ENCODE results near the gene ENKUR.

The ENKUR gene, protein sequence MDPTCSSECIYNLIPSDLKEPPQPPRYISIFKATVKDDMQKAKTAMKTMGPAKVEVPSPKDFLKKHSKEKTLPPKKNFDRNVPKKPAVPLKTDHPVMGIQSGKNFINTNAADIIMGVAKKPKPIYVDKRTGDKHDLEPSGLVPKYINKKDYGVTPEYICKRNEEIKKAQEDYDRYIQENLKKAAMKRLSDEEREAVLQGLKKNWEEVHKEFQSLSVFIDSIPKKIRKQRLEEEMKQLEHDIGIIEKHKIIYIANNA

DNA sequence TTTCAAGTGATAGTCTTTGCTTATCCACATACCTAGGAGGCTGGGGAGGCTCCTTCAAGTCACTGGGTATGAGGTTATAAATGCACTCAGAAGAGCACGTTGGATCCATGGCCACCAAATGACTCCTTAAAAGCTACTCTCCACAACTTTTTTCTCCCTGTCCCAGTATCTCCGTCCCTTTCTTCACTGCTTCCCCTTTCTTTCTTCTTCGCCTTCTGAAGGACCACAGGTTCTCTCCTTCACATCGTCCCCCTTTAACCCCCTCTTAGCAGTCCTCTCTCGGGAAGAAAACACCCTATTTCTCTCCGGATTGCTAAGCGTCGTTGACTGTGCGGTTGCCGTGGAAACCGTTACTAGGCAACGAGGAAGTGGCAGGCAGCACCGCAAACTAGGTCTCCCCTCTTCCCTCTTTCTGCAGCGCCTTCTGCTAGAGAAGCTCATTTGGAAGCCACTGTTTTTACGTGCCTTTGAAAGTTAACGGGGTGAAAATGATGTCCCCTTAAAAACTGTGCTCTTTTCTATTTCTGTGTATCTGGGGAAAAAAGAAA is at the start of gene ENKUR:
TSS of gene ENKUR (minus strand) at position 331 of the 548 bp plus-strand sequence. CDS start at position 109, 222 bp downstream.
- peak; percentile 92 for DNase-seq

DNA sequence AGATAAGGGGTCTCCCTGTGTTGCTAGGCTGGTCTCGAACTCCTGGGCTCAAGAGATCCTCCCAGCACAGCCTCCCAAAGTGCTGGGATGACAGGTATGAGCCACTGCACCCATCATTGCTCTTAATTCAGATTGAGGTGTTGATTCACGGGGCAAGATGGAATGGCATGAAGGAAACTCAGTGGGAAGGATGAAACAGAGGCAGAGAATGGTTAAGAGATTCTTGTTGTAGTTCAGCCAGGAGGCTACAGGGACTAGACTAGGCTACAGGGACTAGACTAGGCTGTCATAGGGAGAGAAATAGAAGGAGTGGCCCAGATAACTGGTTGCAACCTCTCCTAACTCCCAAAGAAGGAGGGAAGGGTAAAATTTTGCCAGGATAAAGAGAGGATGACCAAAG is 48.4 kb upstream of the ENKUR start:
- no peak for DNase-seq

DNA sequence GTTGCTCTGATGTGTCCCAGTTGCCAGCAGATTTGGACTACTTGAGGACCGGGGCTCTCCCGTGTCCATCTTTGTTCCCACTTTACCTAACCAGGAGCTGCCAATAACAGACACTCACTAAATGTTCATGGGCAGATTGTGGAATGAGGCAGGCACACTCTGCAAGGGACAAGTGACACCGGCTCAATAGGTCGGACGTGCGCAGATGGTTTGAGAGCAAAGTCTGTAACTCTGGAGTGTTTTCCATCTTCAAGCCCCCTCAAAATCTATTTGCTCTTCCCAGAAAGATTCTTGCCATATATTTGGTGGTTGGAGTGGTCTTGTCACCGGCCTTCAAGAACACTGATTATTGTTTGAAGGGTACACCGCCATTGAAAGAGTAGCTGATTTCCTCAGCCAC is 47.7 kb upstream of the ENKUR start:
- DNase-seq, result no peak

DNA sequence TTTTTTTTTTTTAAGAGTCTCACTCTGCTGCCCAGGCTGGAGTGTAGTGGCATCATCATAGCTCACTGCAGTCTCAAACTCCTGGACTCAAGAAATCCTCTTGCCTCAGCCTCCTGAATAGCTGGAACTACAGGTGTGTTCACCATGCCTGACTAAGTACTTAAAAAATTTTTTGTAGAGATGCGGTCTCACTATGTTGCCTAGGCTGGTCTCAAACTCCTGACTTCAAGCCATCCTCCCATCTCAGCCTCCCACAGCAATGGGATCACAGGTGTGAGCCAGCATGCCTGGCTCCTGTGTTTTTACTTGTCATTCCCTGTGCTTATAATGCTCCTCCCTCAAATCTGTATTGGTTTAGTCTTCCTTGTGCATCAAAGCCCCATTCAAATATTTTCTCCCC is 47.2 kb upstream of the ENKUR start:
- DNase-seq, result no peak

DNA sequence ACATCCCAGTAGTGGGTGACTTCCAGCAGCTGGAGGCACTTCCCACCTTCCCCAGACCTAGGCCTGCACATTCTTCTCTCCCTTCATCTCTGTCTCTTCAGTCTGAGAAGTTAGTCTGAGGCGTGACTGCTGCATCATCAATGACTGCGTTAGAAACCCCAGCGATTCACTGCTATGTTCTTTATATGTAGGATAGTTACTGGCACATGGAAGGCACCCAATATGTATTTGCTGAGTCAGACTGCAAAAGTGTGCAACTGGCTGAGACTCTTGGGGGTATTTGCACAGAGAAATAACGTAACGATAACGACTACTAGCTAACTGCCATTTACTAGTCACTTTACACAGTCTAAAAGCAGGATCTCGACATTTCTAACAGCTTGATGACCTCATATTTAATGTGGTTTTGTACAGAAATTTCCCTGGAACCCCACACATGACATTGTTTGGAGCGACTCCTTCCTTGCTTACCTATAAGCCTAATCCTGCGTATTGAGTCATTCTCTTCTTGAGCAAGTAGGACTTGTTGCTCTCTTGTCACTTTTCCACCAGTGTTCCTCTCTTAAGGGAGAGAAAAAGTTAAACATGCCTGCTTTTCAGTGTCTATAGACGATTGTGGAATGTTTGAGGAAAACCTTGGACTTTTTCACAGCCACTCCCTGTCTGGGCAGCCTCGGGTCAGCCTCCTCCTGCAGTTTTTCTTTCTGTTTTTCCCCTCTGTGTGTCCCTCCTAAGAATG is 45.9 kb upstream of the ENKUR start:
- DNase-seq, result no peak

DNA sequence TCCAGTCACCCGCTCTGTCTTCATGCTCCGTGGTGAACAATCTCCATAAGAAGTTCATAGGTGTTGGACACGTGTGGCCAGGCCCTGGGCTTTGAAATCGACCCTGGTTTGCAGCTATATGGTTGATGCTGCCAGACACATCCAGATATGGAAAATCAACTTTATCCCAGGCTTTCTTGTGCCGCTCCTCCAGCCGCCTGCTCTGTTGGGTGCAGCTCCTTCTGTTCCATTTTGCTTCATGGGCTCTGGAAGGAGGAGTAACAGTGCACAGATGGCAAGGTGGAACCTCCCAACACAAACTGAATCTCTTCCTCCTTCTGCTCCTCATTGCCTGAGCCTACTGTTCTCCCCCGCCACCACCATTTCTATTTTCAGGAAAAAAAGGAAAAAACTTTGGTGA is 45.2 kb upstream of the ENKUR start:
- no peak for DNase-seq

DNA sequence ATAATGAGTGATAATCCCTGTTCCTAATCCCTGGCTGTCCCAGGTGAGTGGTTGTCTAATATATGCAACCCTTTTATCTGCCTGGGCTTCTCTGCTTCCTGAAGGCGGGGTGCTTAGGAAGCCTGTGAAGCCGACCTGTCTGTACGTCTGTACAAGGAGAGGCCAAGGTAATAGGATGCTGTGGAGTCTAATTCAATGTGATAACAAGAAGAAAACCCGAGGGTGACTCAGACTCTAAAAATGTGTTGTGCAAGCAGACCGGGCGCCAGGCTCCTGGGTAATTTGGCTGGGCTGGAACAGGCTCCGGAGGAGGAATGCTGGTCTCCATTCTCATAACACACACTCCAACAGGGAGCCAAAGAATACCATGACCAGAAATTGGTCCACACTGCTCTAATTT is 44.0 kb upstream of the ENKUR start:
- peak; percentile 66 for DNase-seq

DNA sequence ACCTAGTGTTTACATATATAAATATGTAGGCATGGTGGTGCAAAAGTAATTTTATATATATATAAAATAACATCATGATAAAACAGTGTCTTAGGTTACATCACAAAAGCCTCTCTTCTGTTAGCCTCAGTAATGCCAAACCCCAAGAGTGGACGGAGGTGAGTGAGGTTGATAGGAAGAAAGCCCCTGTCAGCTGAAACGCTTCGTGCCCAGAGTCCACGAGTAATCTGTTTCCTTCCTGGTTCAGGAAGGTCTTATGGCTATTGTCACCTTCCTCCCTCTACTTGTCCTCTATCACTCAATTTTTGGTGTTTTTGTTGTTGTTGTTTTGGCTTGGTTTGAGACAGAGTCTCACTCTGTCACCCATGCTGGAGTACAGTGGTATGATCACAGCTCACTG is 41.9 kb upstream of the ENKUR start:
- DNase-seq, result no peak

DNA sequence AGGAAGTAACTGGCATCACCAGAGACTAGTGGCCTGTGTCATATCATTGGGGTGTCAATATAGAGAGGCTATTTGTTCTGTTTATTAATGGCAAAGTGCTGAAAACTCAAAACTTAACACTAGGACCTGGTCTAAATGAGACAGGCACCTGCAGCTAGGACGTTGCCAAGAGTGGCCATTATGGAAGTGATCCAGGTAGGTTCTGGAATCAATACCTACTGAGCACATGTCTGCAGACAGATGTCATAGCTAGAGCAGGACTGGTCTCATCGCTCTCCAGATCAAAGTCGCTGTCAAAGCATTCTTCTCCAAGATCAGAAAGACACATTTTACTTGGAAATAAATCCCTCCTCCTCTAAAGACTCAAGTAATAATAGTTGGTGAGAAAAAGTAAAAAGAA is 40.8 kb upstream of the ENKUR start:
- no peak for DNase-seq

DNA sequence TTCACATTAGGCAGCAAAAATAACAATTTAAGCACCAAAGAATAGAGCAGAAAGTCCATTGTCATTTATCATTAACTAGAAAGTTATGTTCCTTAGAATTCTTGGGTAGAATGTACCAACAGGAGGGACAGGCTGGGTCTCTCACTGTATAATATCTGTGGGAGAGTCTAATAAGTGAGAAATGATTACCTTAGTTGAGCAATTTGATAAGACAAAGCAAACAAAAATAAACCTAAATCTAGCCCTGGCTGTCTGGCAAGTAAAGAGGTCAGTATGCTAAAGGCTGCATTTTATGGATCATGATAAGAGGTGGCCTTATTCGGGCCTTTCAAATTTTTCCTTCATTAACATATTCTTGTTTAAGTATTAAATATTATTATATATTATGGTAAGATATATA is 36.1 kb upstream of the ENKUR start:
- DNase-seq, result no peak

DNA sequence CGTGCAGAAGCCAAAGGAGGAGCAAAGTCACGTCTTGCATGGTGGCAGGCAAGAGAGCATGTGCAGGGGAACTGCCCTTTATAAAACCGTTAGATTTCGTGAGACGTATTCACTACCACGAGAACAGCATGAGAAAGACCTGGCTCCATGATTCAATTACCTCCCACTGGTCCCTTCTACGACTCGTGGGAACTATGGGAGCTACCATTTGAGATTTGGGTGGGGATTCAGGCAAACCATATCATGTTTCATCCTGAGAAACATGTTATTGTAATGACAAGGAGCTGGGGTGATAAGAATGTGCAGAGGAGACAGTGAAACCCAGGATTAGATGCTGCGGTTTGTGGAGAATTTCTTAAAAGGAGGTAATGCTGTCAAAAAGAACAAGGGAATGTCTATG is 34.4 kb upstream of the ENKUR start:
- no peak for DNase-seq

DNA sequence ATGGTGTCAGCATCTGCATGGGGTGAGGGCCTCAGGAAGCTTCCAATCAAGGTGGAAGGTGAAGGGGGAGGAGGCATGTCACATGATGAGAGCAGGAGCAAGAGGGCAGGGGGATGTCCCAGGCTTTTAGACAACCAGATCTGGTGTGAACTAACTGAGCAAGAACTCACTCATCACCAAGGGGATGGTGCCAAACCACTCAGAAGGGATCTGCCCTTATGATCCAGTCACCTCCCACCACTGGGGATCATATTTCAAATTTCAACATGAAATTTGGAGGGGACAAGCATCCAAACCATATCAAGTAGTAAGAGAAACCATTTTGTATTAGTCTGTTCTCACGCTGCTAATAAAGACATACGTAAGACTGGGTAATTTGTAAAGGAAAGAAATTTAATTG is 34.0 kb upstream of the ENKUR start:
- no peak for DNase-seq

DNA sequence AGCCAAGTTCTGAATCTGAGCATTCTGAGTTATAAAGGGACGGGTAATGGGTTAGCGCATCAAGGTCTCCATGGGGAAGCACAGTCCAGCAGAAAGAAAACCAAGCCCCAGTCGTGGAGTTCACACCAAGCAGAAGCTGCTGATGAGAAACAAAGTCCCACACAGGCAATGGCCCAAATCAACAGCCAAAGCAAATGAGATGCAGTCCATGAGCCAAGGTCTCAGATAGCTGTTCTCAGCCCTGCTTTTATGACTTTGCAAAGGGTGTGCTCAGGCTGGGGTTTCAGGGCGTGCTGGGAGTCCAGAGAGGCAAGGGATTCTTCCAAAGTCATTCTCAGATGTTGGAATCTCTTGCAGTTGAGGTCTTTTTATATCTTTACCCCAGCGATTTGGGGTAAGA is 32.5 kb upstream of the ENKUR start:
- DNase-seq, result no peak

DNA sequence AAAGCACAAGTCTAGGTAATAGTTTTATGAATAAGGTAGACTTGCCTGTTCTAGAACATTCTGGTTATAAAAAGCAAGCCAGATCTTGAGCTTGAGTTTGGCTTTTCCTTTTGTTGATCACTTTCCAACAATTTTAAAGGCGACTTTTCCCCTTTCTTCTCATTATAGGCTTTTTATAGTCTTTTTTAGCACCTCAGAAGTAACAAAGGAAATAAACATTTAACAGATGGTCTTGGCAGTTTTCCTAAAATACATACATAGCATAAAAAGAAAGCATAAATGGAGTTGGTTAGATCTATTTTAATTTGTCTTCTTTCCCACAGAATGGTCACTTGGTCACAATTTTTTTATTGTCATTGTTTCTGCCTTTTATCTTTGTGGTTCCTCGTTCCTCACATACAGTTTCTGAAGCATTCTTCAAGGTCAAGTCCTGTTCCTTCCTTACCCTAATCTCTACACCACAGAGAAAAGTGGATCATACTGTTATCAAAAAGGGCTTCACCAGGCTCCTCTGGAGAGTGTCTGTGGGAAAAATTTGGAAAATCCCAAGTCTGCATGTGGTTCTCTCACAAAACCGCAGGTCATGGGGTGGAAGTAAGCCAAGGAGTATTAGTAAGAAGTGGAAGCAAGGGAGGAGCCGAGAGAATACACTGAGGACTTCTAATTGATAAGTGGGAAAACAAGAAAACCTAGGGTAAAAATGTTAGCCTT is 31.8 kb upstream of the ENKUR start:
- no peak for DNase-seq

DNA sequence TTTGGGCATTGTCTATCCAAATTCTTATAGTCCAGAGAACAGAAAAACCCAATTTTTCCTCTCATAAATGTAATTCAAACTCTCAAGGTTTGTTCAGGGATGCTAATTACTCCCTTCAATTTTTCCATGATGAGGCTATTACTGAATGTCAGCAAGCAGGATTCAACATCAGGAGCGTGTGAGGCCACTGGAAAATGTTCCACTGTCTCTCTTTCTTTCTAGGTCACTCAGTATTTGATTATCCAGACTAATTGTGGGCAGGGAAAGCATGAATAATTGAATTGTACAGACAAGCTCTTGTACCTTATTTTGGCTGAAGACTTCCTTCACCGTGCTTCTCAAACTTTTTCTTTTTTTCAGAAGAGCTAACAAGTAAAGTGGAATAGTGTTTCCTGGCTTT is 31.1 kb upstream of the ENKUR start:
- no peak for DNase-seq

DNA sequence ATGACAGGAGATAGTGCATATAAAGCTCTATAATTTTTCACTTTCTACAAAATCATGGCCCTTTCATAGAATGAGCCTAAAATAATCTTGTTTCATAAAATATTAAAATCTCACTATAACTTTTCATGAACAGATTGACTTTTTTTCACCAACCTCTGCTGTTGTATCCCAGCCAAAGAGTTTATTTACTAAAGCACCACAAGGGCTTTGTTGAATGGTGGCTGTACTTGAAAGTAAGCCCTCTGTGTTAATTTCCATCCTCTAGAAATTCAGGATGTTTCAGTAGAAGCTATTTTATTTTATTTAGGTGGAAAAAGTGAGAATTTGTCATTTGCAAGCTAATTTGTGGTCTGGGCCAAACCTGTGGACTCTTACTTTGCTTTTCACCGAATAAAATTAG is 30.7 kb upstream of the ENKUR start:
- DNase-seq, result no peak

DNA sequence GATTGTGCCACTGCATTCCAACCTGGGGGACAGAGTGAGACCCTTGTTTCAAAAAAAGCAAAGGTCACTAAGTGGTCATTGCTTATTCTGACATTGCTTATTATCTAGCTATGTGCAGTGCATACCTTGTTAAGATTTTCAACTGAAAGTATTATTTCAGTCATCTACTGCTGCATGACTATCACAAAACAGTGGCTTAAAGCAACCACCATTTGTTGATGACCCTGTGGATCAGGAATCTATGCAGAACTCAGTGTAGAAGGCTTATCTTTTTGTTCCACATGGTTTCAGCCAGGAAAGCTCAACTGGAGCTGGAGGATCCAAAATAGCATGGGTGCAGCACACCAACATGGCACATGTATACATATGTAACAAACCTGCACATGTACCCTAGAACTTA is 23.6 kb upstream of the ENKUR start:
- no peak for DNase-seq

DNA sequence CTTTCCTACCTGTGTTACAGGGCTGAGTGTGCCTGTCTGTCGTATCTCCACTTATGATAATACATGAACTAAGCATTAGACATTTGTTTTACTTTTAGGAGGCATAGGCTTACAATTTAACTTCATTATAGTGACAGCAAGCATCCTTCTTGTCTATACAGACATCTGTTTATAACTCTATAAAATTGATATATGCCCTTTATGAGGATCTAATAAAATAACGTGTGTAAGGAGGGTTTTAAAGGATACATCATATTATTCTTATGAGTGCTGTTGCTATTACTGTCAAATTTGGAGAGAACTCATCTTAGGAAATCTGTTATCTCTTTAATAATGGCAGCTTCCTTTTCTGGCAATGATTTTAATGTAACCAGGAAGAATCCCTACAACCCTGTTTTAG is 22.4 kb upstream of the ENKUR start:
- peak; percentile 10 for DNase-seq

DNA sequence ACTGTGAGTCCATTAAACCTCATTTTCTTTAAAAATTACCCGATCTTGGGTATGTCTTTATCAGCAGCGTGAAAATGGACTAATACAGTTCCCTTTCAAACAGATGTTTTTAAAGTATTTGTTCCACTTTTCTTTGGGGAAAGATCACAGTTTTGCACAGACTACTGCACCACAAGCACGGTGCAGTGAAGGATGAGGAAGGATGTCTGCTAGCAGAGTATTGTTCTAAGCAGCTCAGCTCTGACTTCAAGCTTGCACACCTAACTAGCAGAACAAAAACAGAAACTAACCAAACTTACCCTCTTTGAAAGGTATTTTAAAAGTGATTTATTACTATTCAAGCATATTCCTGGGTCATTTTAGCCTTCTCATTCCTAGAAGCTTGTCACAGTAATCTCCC is 20.4 kb upstream of the ENKUR start:
- no peak for DNase-seq

DNA sequence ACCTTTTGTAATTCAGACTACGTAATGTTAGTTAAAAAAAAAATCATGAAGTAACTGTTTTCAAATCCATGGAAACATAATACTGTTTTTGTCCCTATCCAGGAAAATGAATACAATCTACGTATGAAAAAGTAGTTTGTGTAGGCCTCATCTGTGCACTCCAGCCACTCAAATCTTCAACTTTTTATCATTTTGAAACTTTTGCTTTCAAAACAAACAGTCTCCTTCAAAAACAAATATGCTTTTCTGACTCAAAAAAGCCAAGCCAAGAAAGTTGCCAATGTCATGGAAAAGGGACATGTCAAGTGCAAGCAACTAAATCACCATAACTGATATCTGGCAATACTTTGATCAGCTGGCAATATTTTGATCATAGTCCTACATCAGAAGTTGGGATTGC is 13.6 kb upstream of the ENKUR start:
- DNase-seq, result no peak

DNA sequence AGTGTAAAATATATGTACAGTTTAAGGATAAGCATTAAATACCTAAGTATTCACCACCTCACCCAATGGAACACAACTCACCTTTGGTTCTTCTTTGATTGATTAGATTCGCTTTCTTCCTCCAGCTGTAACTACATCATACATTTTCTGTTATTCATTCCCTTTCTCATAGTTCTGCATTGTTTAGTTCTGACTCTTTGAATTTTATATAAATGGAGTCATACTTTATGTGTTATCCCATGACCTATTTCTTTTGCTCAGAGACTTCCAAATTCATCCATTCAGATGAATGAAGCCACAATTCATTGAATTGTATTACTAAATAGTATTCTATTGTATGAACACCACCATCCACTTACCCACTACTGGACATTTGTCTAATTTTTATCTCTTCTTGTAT is 12.8 kb upstream of the ENKUR start:
- DNase-seq, result no peak

DNA sequence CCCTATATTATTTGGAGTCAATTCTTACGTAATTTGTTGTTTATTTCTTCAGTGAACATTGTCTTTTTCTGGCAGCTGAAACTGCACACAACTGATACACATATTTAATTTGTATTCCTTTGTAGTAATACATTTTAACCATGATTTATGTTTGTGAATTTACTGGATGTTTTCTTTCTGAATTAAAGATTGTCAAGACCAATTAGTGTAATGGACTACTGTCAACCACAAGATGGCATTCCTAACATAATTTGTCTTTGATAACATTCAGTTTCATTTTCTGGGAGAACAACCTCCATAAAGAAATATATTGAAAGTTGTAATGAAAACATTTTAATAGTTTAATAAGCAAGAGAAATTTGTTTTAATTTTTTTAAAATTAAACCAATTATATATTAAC is 10.5 kb upstream of the ENKUR start:
- DNase-seq, result no peak

DNA sequence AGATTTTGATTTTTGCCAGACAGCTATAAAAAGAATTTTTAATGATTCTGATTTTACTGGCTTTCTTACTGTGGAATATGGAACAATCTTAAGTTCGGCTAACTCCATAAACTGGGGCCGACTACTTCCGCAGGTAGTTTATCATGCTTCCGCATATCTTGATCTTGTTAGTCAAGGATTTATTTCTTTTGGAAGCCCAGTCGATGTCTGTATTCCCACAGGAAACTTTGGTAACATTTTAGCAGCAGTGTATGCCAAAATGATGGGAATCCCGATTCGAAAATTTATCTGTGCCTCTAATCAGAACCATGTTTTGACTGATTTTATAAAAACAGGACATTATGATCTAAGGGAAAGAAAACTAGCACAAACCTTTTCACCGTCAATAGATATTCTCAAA is 8.6 kb upstream of the ENKUR start:
- peak; percentile 0 for DNase-seq

DNA sequence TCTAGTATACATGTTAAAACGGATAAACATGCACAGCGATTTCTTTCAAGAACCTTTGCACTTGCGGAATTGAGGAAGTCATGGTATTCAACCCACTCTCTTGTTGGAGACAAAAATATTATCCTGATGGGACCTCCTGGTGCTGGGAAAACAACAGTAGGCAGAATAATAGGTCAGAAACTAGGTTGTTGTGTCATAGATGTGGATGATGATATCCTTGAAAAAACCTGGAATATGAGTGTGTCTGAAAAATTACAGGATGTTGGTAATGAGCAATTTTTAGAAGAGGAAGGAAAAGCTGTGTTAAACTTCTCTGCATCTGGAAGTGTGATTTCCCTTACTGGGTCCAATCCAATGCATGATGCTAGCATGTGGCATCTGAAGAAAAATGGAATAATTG is 7.3 kb upstream of the ENKUR start:
- no peak for DNase-seq
